Measurements from ENCODE around the gene ITCH.
A peak's percentile ranks its signal among the peaks of the same experiment; 100 is the strongest.
"Not testable (repeated sequence)": the region's sequence is repeated elsewhere in the genome, so short reads cannot be mapped to it uniquely, and the experiment has no call there.

Gene ITCH

GRCh38 chr20:34514034-34514433 lies 151.0 kb downstream of the ITCH start:
- not testable (repeated sequence) for DNase-seq

- no peak for DNase-seq
These were observed 151.9 kb downstream of the ITCH start for GRCh38 chr20:34514897-34515483.

GRCh38 chr20:34515484-34516246 lies 152.6 kb downstream of the ITCH start:
- DNase-seq, result peak; percentile 74

GRCh38 chr20:34516247-34517113 lies 153.4 kb downstream of the ITCH start, which contains the start of gene DYNLRB1:
DYNLRB1 (plus strand) TSS chr20:34516422; CDS start chr20:34516459, 37 bp downstream.
- peak; percentile 92 for DNase-seq

- DNase-seq, result peak; percentile 8
These were observed 154.0 kb downstream of the ITCH start for GRCh38 chr20:34517114-34517505.

GRCh38 chr20:34518863-34519262 lies 155.8 kb downstream of the ITCH start:
- not testable (repeated sequence) for DNase-seq

- DNase-seq, result not testable (repeated sequence)
These were observed 156.8 kb downstream of the ITCH start for GRCh38 chr20:34519841-34520240.

- DNase-seq, result peak; percentile 35
These were observed 160.1 kb downstream of the ITCH start for GRCh38 chr20:34522969-34523871.

GRCh38 chr20:34524426-34524825 lies 161.4 kb downstream of the ITCH start:
- DNase-seq, result no peak

GRCh38 chr20:34525342-34525708 lies 162.3 kb downstream of the ITCH start:
- no peak for DNase-seq

- no peak for DNase-seq
These were observed 162.8 kb downstream of the ITCH start for GRCh38 chr20:34525709-34526416.

GRCh38 chr20:34526466-34526865 lies 163.4 kb downstream of the ITCH start:
- no peak for DNase-seq

- DNase-seq, result no peak
These were observed 163.9 kb downstream of the ITCH start for GRCh38 chr20:34527016-34527415.

GRCh38 chr20:34528921-34529297 lies 165.8 kb downstream of the ITCH start:
- no peak for DNase-seq

GRCh38 chr20:34529742-34530141 lies 166.7 kb downstream of the ITCH start:
- no peak for DNase-seq

GRCh38 chr20:34530342-34530741 lies 167.3 kb downstream of the ITCH start:
- no peak for DNase-seq

GRCh38 chr20:34531608-34532265 lies 168.7 kb downstream of the ITCH start:
- no peak for DNase-seq

GRCh38 chr20:34532320-34532719 lies 169.2 kb downstream of the ITCH start:
- DNase-seq, result no peak

- DNase-seq, result no peak
These were observed 169.7 kb downstream of the ITCH start for GRCh38 chr20:34532756-34533155.

- DNase-seq, result no peak
These were observed 171.5 kb downstream of the ITCH start for GRCh38 chr20:34534391-34535165.
